ENCODE measurements around the gene SORBS2. TPM values are rescaled to one million over a fixed set of nuclear protein-coding genes. Genes with fewer than 3 reads are reported as not detected.

The SORBS2 gene
- total and polyA plus RNA-seq, 4 experiments from 2014 or later = not detected

DNA sequence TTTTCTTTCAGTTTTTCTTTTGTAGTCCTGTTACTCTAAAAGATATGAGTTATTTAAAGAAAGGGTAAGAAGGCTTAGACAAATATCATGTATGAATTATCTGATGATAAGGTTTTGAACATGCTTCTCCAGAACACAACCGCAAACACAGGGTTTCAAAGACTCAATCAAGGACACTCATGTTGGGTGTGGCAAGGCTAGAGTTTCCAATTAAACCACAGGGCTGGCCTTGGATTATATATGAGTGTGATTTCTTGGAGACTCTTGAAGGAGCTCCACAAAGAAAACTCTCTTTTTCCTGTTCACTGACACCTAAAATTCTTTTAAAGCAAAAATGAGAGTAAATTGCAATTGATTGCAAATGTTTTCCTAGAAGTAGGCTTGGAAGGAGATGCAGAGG lies 166.6 kb downstream of the SORBS2 start:
- no peaks in the 10 kb centered on the region for H3K36me3 Mint-ChIP-seq
- POLR2A ChIA-PET (ENCODE audit: partially characterized antibody) = no interaction called here
- Histone ChIP-seq H3K4me3 (ENCODE audit: low read length in 2 of 2) (no peak overlapping the region), H3K36me3 (ENCODE audit: insufficient read depth, low read length) (no peaks in the 10 kb centered on the region), H3K27me3 (ENCODE audit: insufficient read depth, low read length) (peaks cover 12% of the 10 kb centered on the region), H3K4me1 (ENCODE audit: insufficient read depth, low read length) (no peaks in the 10 kb centered on the region), H3K27ac (ENCODE audit: low read depth, low read length) (no peak overlapping the region), H3K9me3 (ENCODE audit: control insufficient read depth in 1 of 2, low read length in 2 of 2) (no peaks in the 10 kb centered on the region)
- H3K9me3 Mint-ChIP-seq = peaks cover 0 to 2% (median 0%) of the 10 kb centered on the region in 8 donors
- DNase-seq = no peak
- intact Hi-C loops (cut with micrococcal nuclease) = no loop called here
- H3K4me3 Mint-ChIP-seq = no peak overlapping the region
- no peaks in the 10 kb centered on the region for H3K4me1 Mint-ChIP-seq
- H3K27ac Mint-ChIP-seq = no peak overlapping the region
- H3K27me3 Mint-ChIP-seq = peaks cover 16 to 39% of the 10 kb centered on the region in 2 donors
- CTCF ChIA-PET (ENCODE audit: partially characterized antibody) = no interaction called here

- Histone ChIP-seq H3K27me3 (ENCODE audit: insufficient read depth, low read length) (peaks cover 16% of the 10 kb centered on the region), H3K4me3 (ENCODE audit: low read length in 2 of 2) (no peak overlapping the region), H3K27ac (ENCODE audit: low read depth, low read length) (no peak overlapping the region), H3K9me3 (ENCODE audit: control insufficient read depth in 1 of 2, low read length in 2 of 2) (no peaks in the 10 kb centered on the region), H3K36me3 (ENCODE audit: insufficient read depth, low read length) (no peaks in the 10 kb centered on the region), H3K4me1 (ENCODE audit: insufficient read depth, low read length) (no peaks in the 10 kb centered on the region)
- H3K36me3 Mint-ChIP-seq = no peaks in the 10 kb centered on the region
- intact Hi-C loops (cut with micrococcal nuclease) = loop anchor here (5.0 kb wide), 1 partner anchor 493 kb away; no protein-coding TSS in a partner anchor
- POLR2A ChIA-PET (ENCODE audit: partially characterized antibody) = no interaction called here
- DNase-seq = no peak
- H3K27me3 Mint-ChIP-seq = peaks cover 16 to 36% of the 10 kb centered on the region in 2 donors
- no peak overlapping the region for H3K4me3 Mint-ChIP-seq
- peaks cover 0 to 2% (median 0%) of the 10 kb centered on the region in 8 donors for H3K9me3 Mint-ChIP-seq
- no peak overlapping the region for H3K27ac Mint-ChIP-seq
- CTCF ChIA-PET (ENCODE audit: partially characterized antibody) = interaction anchor here (0.6 kb wide), 1 partner anchor 424 kb away, joined by 3 read pairs; the partner anchor contains the start of gene TLR3
- no peaks in the 10 kb centered on the region for H3K4me1 Mint-ChIP-seq
These were observed 167.6 kb downstream of the SORBS2 start for GRCh38 chr4:185644408-185644807.

- H3K36me3 Mint-ChIP-seq = no peaks in the 10 kb centered on the region
- Histone ChIP-seq H3K4me1 (ENCODE audit: insufficient read depth, low read length) (no peaks in the 10 kb centered on the region), H3K9me3 (ENCODE audit: control insufficient read depth in 1 of 2, low read length in 2 of 2) (no peaks in the 10 kb centered on the region), H3K27me3 (ENCODE audit: insufficient read depth, low read length) (peaks cover 20% of the 10 kb centered on the region), H3K36me3 (ENCODE audit: insufficient read depth, low read length) (no peaks in the 10 kb centered on the region), H3K27ac (ENCODE audit: low read depth, low read length) (no peak overlapping the region), H3K4me3 (ENCODE audit: low read length in 2 of 2) (no peak overlapping the region)
- intact Hi-C loops (cut with micrococcal nuclease) = loop anchor here (5.0 kb wide), 1 partner anchor 494 kb away; no protein-coding TSS in a partner anchor
- no peak overlapping the region for H3K27ac Mint-ChIP-seq
- POLR2A ChIA-PET (ENCODE audit: partially characterized antibody) = no interaction called here
- peaks cover 0 to 8% (median 2%) of the 10 kb centered on the region in 4 donors for H3K4me1 Mint-ChIP-seq
- no peak for DNase-seq
- CTCF ChIA-PET (ENCODE audit: partially characterized antibody) = no interaction called here
- peaks cover 0 to 2% (median 0%) of the 10 kb centered on the region in 8 donors for H3K9me3 Mint-ChIP-seq
- H3K27me3 Mint-ChIP-seq = peaks cover 16 to 39% of the 10 kb centered on the region in 2 donors
- H3K4me3 Mint-ChIP-seq = no peak overlapping the region
These were observed 169.1 kb downstream of the SORBS2 start for GRCh38 chr4:185642907-185643306.

GRCh38 chr4:185640811-185641675 lies 171.0 kb downstream of the SORBS2 start:
- POLR2A ChIA-PET (ENCODE audit: partially characterized antibody) = no interaction called here
- Mint-ChIP-seq H3K27me3 (peaks cover 22 to 41% of the 10 kb centered on the region in 2 donors), H3K4me3 (no peak overlapping the region), H3K27ac (no peak overlapping the region), H3K9me3 (peaks cover 0 to 2% (median 0%) of the 10 kb centered on the region in 8 donors), H3K36me3 (no peaks in the 10 kb centered on the region), H3K4me1 (peaks cover 0 to 8% (median 2%) of the 10 kb centered on the region in 4 donors)
- peak in 2 of 5 donors; percentile 2 to 6 for DNase-seq
- intact Hi-C loops (cut with micrococcal nuclease) = loop anchor here (5.0 kb wide), 1 partner anchor 496 kb away; no protein-coding TSS in a partner anchor
- H3K36me3 ChIP-seq (ENCODE audit: insufficient read depth, low read length) = no peaks in the 10 kb centered on the region
- H3K27ac ChIP-seq (ENCODE audit: low read depth, low read length) = no peak overlapping the region
- no peak overlapping the region for H3K4me3 ChIP-seq (ENCODE audit: low read length in 2 of 2)
- CTCF ChIA-PET (ENCODE audit: partially characterized antibody) = interaction anchor here (0.7 to 2.3 kb wide), 2 partner anchors 397 to 496 kb away, joined by 6 to 8 read pairs; no protein-coding TSS in a partner anchor
- no peaks in the 10 kb centered on the region for H3K9me3 ChIP-seq (ENCODE audit: control insufficient read depth in 1 of 2, low read length in 2 of 2)
- peaks cover 20% of the 10 kb centered on the region for H3K27me3 ChIP-seq (ENCODE audit: insufficient read depth, low read length)
- H3K4me1 ChIP-seq (ENCODE audit: insufficient read depth, low read length) = no peaks in the 10 kb centered on the region

- Mint-ChIP-seq H3K36me3 (no peaks in the 10 kb centered on the region), H3K4me3 (peak overlapping the region in 2 of 8 donors; percentile 8 to 62), H3K27me3 (peaks cover 24 to 39% of the 10 kb centered on the region in 2 donors), H3K27ac (no peak overlapping the region), H3K4me1 (peaks cover 0 to 8% (median 2%) of the 10 kb centered on the region in 4 donors), H3K9me3 (peaks cover 0 to 8% (median 0%) of the 10 kb centered on the region in 8 donors)
- peaks cover 20% of the 10 kb centered on the region for H3K27me3 ChIP-seq (ENCODE audit: insufficient read depth, low read length)
- H3K9me3 ChIP-seq (ENCODE audit: control insufficient read depth in 1 of 2, low read length in 2 of 2) = peaks cover 0 to 5% of the 10 kb centered on the region in 2 donors
- ChIA-PET POLR2A (ENCODE audit: partially characterized antibody) (no interaction called here), CTCF (ENCODE audit: partially characterized antibody) (interaction anchor here (2.3 kb wide), 1 partner anchor 400 kb away, joined by 8 read pairs; no protein-coding TSS in a partner anchor)
- H3K4me1 ChIP-seq (ENCODE audit: insufficient read depth, low read length) = no peaks in the 10 kb centered on the region
- no peak for DNase-seq
- no peak overlapping the region for H3K4me3 ChIP-seq (ENCODE audit: low read length in 2 of 2)
- H3K27ac ChIP-seq (ENCODE audit: low read depth, low read length) = no peak overlapping the region
- H3K36me3 ChIP-seq (ENCODE audit: insufficient read depth, low read length) = no peaks in the 10 kb centered on the region
- intact Hi-C loops (cut with micrococcal nuclease) = no loop called here
These were observed 173.3 kb downstream of the SORBS2 start for GRCh38 chr4:185638548-185639301.

DNA sequence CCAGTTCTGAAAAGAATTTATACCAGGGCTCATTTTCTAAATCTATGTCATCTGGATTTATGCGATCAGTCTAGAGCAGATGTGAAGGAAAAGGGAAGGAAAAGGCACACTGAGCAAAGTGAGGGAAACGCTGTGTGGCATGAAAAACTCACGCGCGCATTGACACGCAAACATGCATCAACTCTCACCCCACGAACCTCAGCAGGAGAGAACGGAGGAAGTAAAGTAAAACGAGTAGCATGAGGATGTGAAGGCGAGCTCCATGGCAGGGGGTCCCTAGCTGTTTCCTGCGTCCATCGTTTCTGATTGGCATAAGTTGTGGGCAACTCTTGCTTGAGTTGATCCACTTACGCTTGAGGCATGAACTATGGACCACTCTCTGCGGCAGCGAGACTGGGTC lies 173.9 kb downstream of the SORBS2 start:
- H3K27ac Mint-ChIP-seq = peak overlapping the region in 1 of 7 donors; percentile 25
- no peaks in the 10 kb centered on the region for H3K36me3 Mint-ChIP-seq
- DNase-seq = no peak
- peaks cover 0 to 8% (median 2%) of the 10 kb centered on the region in 4 donors for H3K4me1 Mint-ChIP-seq
- H3K9me3 ChIP-seq (ENCODE audit: control insufficient read depth in 1 of 2, low read length in 2 of 2) = peaks cover 0 to 5% of the 10 kb centered on the region in 2 donors
- H3K36me3 ChIP-seq (ENCODE audit: insufficient read depth, low read length) = no peaks in the 10 kb centered on the region
- CTCF ChIA-PET (ENCODE audit: partially characterized antibody) = no interaction called here
- H3K27ac ChIP-seq (ENCODE audit: low read depth, low read length) = no peak overlapping the region
- H3K27me3 Mint-ChIP-seq = peaks cover 20 to 35% of the 10 kb centered on the region in 2 donors
- POLR2A ChIA-PET (ENCODE audit: partially characterized antibody) = no interaction called here
- H3K27me3 ChIP-seq (ENCODE audit: insufficient read depth, low read length) = peaks cover 20% of the 10 kb centered on the region
- intact Hi-C loops (cut with micrococcal nuclease) = no loop called here
- H3K4me1 ChIP-seq (ENCODE audit: insufficient read depth, low read length) = no peaks in the 10 kb centered on the region
- H3K9me3 Mint-ChIP-seq = peaks cover 0 to 10% (median 0%) of the 10 kb centered on the region in 8 donors
- H3K4me3 Mint-ChIP-seq = peak overlapping the region in 1 of 8 donors; percentile 62
- H3K4me3 ChIP-seq (ENCODE audit: low read length in 2 of 2) = no peak overlapping the region

Measured in CD4-positive, alpha-beta memory T cell (primary cell).